Common myeloid progenitor, CD34-positive (primary cell): ENCODE data around the gene ICOSLG.

Experiments used
- CTCF ChIA-PET: fragments of 350-600 bp; sonication (Branson Sonifier 250); formaldehyde crosslinking; loops from one replicate; lab custom pipeline; 2021; ENCODE audit warnings: antibody characterized with exemption; lab: Charles Lee
- POLR2A ChIA-PET: fragments of 350-600 bp; sonication (Branson Sonifier 250); formaldehyde crosslinking; loops from one replicate; lab custom pipeline; 2021; ENCODE audit warnings: antibody characterized with exemption; lab: Charles Lee
- DNase-seq, 3 donors: peaks; one replicate each; pipeline versions ENCODE4 v3.0.0 to v3.0.0-alpha.2; 2013
- H3K27ac ChIP-seq, 2 experiments: 1 replicate in 1 of 2; 2 replicates in 1 of 2; pipeline ENCODE4 v1.7.0; 2013; ENCODE audit warnings: inconsistent platforms in 2 of 2, low read length in 2 of 2, mild to moderate bottlenecking in 2 of 2, low read depth in 1 of 2, moderate library complexity in 1 of 2; ENCODE audit not compliant: severe bottlenecking in 2 of 2, insufficient read depth in 1 of 2, poor library complexity in 1 of 2
- H3K27me3 ChIP-seq, 5 experiments: replicated peaks in 2 of 5; 1 replicate in 3 of 5; 2 replicates in 2 of 5; pipeline versions ENCODE4 v1.6.1 to v1.7.0; 2013; ENCODE audit warnings: low read length in 4 of 5, mild to moderate bottlenecking in 2 of 5, moderate library complexity in 2 of 5, inconsistent platforms in 1 of 5; ENCODE audit not compliant: insufficient read depth in 5 of 5, control insufficient read depth in 4 of 5
- H3K36me3 ChIP-seq, 4 experiments: 1 replicate in 2 of 4; 2 replicates in 2 of 4; pipeline versions ENCODE4 v1.6.1 to v1.7.0; 2013; ENCODE audit warnings: low read length in 3 of 4, control low read depth in 1 of 4, mild to moderate bottlenecking in 1 of 4; ENCODE audit not compliant: control insufficient read depth in 4 of 4, insufficient read depth in 4 of 4
- H3K4me1 ChIP-seq, 4 experiments: 1 replicate in 3 of 4; 2 replicates in 1 of 4; pipeline versions ENCODE4 v1.6.1 to v1.7.1; 2013; ENCODE audit warnings: low read length in 3 of 4, mild to moderate bottlenecking in 3 of 4, control low read depth in 1 of 4, inconsistent platforms in 1 of 4, moderate library complexity in 1 of 4; ENCODE audit not compliant: control insufficient read depth in 4 of 4, insufficient read depth in 4 of 4; ENCODE audit errors: control extremely low read depth in 1 of 4
- H3K4me3 ChIP-seq, 7 experiments: 1 replicate in 4 of 7; 2 replicates in 3 of 7; pipeline versions ENCODE4 v1.5.1 to v1.7.0; 2013; ENCODE audit warnings: mild to moderate bottlenecking in 7 of 7, low read length in 6 of 7, moderate library complexity in 6 of 7, inconsistent platforms in 2 of 7, low read depth in 2 of 7, control low read depth in 1 of 7; ENCODE audit not compliant: insufficient read depth in 4 of 7, control insufficient read depth in 1 of 7; ENCODE audit errors: extremely low read depth in 1 of 7
- H3K9me3 ChIP-seq, 5 experiments: 1 replicate in 4 of 5; 2 replicates in 1 of 5; pipeline versions ENCODE4 v1.6.1 to v1.7.1; 2013; ENCODE audit warnings: low read length in 4 of 5, mild to moderate bottlenecking in 2 of 5, inconsistent platforms in 1 of 5, low read depth in 1 of 5, moderate library complexity in 1 of 5; ENCODE audit not compliant: control insufficient read depth in 4 of 5, insufficient read depth in 2 of 5; ENCODE audit errors: control extremely low read depth in 1 of 5
- WGBS: methylation state at CpG from one replicate; pipeline ENCODE4 v1.1.5; 2013; ENCODE audit not compliant: insufficient coverage; 5-methylcytosine and 5-hydroxymethylcytosine counted together

ICOSLG gene

GRCh38 chr21:44275041-44275440 is 34.3 kb upstream of the ICOSLG start:
- Histone ChIP-seq H3K4me3 (no peak overlapping the region), H3K4me1 (no peaks in the 10 kb centered on the region), H3K9me3 (no peaks in the 10 kb centered on the region), H3K27me3 (no peaks in the 10 kb centered on the region), H3K27ac (no peak overlapping the region), H3K36me3 (no peaks in the 10 kb centered on the region)
- no peak for DNase-seq
- CTCF ChIA-PET: no interaction called here
- 90% methylated on average over 5 of the region's 5 CpGs for WGBS
- POLR2A ChIA-PET: no interaction called here

- ChIA-PET CTCF (interaction anchor here (1.9 kb wide), 1 partner anchor 25 kb away, joined by 5 read pairs; no protein-coding TSS in a partner anchor), POLR2A (no interaction called here)
- H3K4me1 ChIP-seq: no peaks in the 10 kb centered on the region
- H3K36me3 ChIP-seq: no peaks in the 10 kb centered on the region
- H3K9me3 ChIP-seq: no peaks in the 10 kb centered on the region
- no peak overlapping the region for H3K4me3 ChIP-seq
- H3K27me3 ChIP-seq: no peaks in the 10 kb centered on the region
- 100% methylated on average over 6 of the region's 7 CpGs for WGBS
- H3K27ac ChIP-seq: no peak overlapping the region
- no peak for DNase-seq
Measured at GRCh38 chr21:44273046-44273445, 32.3 kb upstream of the ICOSLG start.

DNA sequence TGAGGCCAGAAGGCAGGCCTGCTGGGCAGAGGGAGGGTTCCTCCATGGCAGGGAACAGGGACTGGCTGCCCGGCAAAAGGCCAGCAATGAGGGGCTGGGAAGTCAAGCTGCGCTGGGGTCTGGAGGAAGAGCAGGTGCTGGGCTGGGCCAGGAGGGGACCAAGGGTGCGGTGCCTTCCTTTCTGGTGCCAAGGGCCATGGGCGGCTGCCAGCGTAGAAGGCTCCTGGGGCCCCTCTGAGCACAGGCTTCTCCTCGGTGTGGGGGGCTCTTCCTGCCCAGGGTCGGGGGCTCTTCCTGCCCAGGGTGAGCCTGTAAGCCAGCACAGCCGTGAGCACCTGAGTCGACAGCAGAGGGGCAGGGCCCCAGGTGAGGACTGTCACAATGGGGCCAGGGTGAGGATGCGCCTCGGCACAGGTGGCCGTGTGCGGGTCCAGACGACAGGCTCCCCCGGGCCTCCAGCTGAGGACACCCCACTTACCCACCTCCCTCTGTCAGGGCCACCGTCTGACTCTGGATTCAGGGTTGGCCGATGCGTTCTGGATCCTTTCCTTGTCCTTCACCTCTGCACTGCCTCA is 31.6 kb upstream of the ICOSLG start:
- WGBS: 83% methylated on average over 16 of the region's 18 CpGs
- CTCF ChIA-PET: interaction anchor here (1.9 kb wide), 1 partner anchor 25 kb away, joined by 5 read pairs; no protein-coding TSS in a partner anchor
- no peak for DNase-seq
- no peaks in the 10 kb centered on the region for H3K4me1 ChIP-seq
- POLR2A ChIA-PET: no interaction called here
- no peaks in the 10 kb centered on the region for H3K36me3 ChIP-seq
- H3K4me3 ChIP-seq: no peak overlapping the region
- H3K27me3 ChIP-seq: no peaks in the 10 kb centered on the region
- H3K27ac ChIP-seq: no peak overlapping the region
- no peaks in the 10 kb centered on the region for H3K9me3 ChIP-seq

GRCh38 chr21:44271558-44272283 is 31.0 kb upstream of the ICOSLG start:
- H3K27me3 ChIP-seq: no peaks in the 10 kb centered on the region
- 95% methylated on average over 16 of the region's 18 CpGs for WGBS

GRCh38 chr21:44269090-44269489 is 28.3 kb upstream of the ICOSLG start:
- Histone ChIP-seq H3K4me1 (no peaks in the 10 kb centered on the region), H3K9me3 (no peaks in the 10 kb centered on the region), H3K4me3 (no peak overlapping the region), H3K36me3 (no peaks in the 10 kb centered on the region), H3K27me3 (no peaks in the 10 kb centered on the region), H3K27ac (no peak overlapping the region)
- CTCF ChIA-PET: interaction anchor here (1.3 to 3.2 kb wide), 2 partner anchors 8 to 29 kb away, joined by 5 to 11 read pairs; no protein-coding TSS in a partner anchor
- WGBS: 96% methylated on average over 3 of the region's 8 CpGs
- POLR2A ChIA-PET: no interaction called here
- no peak for DNase-seq

More at GRCh38 chr21:44271558-44272283, 31.0 kb upstream of the ICOSLG start:
- no peak overlapping the region for H3K27ac ChIP-seq
- H3K9me3 ChIP-seq: no peaks in the 10 kb centered on the region
- CTCF ChIA-PET: interaction anchor here (1.9 kb wide), 1 partner anchor 26 kb away, joined by 5 read pairs; no protein-coding TSS in a partner anchor
- DNase-seq: no peak
- H3K4me1 ChIP-seq: no peaks in the 10 kb centered on the region
- POLR2A ChIA-PET: no interaction called here
- H3K36me3 ChIP-seq: no peaks in the 10 kb centered on the region
- no peak overlapping the region for H3K4me3 ChIP-seq

DNA sequence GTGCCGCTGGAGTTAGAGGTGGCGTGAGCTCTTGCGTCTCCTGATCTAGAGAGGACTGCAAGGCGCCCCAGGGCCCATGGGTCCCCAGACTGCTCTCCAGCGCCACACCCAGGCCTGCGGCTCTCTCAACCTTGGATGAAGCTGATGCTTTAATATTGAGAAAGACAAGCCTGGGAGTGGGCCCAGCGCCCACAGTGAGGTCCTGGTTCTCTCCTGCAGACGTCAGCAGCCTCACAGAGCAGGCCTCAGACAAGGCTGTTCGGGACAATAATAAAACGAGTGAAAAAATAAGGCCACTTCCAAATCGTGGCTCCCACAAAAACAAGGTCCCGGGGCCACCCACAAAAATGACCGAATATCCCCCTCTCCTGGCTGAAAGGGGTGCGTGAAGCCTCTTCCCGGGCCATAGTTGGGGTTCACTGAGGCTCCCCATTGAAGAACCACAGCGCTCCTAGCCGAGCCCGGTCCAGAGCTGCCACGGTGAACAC is 27.0 kb upstream of the ICOSLG start:
- WGBS: 65% methylated on average over 16 of the region's 19 CpGs
- Histone ChIP-seq H3K36me3 (no peaks in the 10 kb centered on the region), H3K4me3 (no peak overlapping the region), H3K27me3 (no peaks in the 10 kb centered on the region), H3K9me3 (no peaks in the 10 kb centered on the region), H3K27ac (no peak overlapping the region), H3K4me1 (peaks cover 0 to 2% (median 0%) of the 10 kb centered on the region in 4 experiments)
- ChIA-PET POLR2A (no interaction called here), CTCF (interaction anchor here (0.8 to 3.2 kb wide), 7 partner anchors 9 to 28 kb away, joined by 3 to 16 read pairs (median 4); no protein-coding TSS in a partner anchor)
- peak; percentile 43 to 60 (median 59) for DNase-seq
